GM23338 (cell line): ENCODE data around the gene RELN. TPM values are rescaled to one million over a fixed set of nuclear protein-coding genes. Genes with fewer than 3 reads are reported as not detected.

Experiments used
- ATAC-seq: fragments of 200-7000 bp; cut with Tn5 transposase; 3 replicates; pipeline ENCODE4 v1.9.1; 2020
- DNase-seq: peaks from one replicate; pipeline ENCODE4 v3.0.0-alpha.2; 2015; ENCODE audit warnings: low spot score
- H2AFZ ChIP-seq: fragments of 200-600 bp; sonication (generic); 2 replicates; pipeline ENCODE4 v1.8.0; 2016; ENCODE audit warnings: antibody characterized with exemption, mild to moderate bottlenecking, moderate library complexity
- H3F3A ChIP-seq: fragments of 200-600 bp; sonication (generic); replicated peaks from 2 replicates; pipeline ENCODE4 v1.8.0; 2017; ENCODE audit warnings: antibody characterized with exemption, mixed run types, low read depth
- H3K27ac ChIP-seq: fragments of 200-600 bp; sonication (generic); 2 replicates; pipeline ENCODE4 v1.6.1; 2016; ENCODE audit warnings: low read depth
- H3K27me3 ChIP-seq: fragments of 200-600 bp; sonication (generic); 2 replicates; pipeline ENCODE4 v1.8.0; 2016; ENCODE audit warnings: mild to moderate bottlenecking, mixed run types, moderate library complexity; ENCODE audit not compliant: insufficient read depth
- H3K36me3 ChIP-seq: fragments of 200-600 bp; sonication (generic); 2 replicates; pipeline ENCODE4 v1.8.0; 2016; ENCODE audit warnings: mild to moderate bottlenecking; ENCODE audit not compliant: insufficient read depth
- H3K4me1 ChIP-seq: fragments of 200-600 bp; sonication (generic); 2 replicates; pipeline ENCODE4 v1.8.0; 2016; ENCODE audit warnings: mild to moderate bottlenecking, moderate library complexity; ENCODE audit not compliant: insufficient read depth
- H3K4me2 ChIP-seq: fragments of 200-600 bp; sonication (generic); 2 replicates; pipeline ENCODE4 v1.7.1; 2017; ENCODE audit warnings: mixed run types
- H3K4me3 ChIP-seq: fragments of 200-600 bp; sonication (generic); 2 replicates; pipeline ENCODE4 v1.6.1; 2016; ENCODE audit warnings: mixed run types
- H3K79me2 ChIP-seq: fragments of 200-600 bp; sonication (generic); replicated peaks from 2 replicates; pipeline ENCODE4 v1.8.0; 2017; ENCODE audit warnings: mild to moderate bottlenecking; ENCODE audit not compliant: insufficient read depth
- H3K9me2 ChIP-seq: fragments of 200-600 bp; sonication (generic); 2 replicates; pipeline ENCODE4 v1.8.0; 2017; ENCODE audit not compliant: insufficient read depth
- H4K20me1 ChIP-seq: fragments of 200-600 bp; sonication (generic); replicated peaks from 2 replicates; pipeline ENCODE4 v1.8.0; 2017; ENCODE audit warnings: mild to moderate bottlenecking; ENCODE audit not compliant: insufficient read depth
- H3K27ac Mint-ChIP-seq: 2 replicates; pipeline ENCODE4 v1.8.0; 2020; ENCODE audit warnings: inconsistent platforms, mild to moderate bottlenecking, moderate library complexity, mixed read lengths
- H3K27me3 Mint-ChIP-seq: 3 replicates; pipeline ENCODE4 v1.8.0; 2022; ENCODE audit warnings: low read depth, mild to moderate bottlenecking, moderate library complexity, mixed read lengths, inconsistent platforms; ENCODE audit not compliant: insufficient read depth, poor library complexity
- H3K36me3 Mint-ChIP-seq: 3 replicates; pipeline ENCODE4 v1.8.0; 2021; ENCODE audit warnings: low read depth, mild to moderate bottlenecking, inconsistent platforms, moderate library complexity, mixed read lengths
- H3K4me1 Mint-ChIP-seq: 3 replicates; pipeline ENCODE4 v1.8.0; 2020; ENCODE audit warnings: mild to moderate bottlenecking, inconsistent platforms, mixed read lengths
- H3K4me3 Mint-ChIP-seq: 3 replicates; pipeline ENCODE4 v1.8.0; 2021; ENCODE audit warnings: moderate library complexity, mild to moderate bottlenecking, inconsistent platforms, mixed read lengths
- H3K9me3 Mint-ChIP-seq: 3 replicates; pipeline ENCODE4 v1.8.0; 2020; ENCODE audit warnings: moderate library complexity, mild to moderate bottlenecking, inconsistent platforms, mixed read lengths
- CREB1 ChIP-seq: fragments of 250-450 bp; sonication (Bioruptor Pico); IDR thresholded peaks from 2 replicates; pipeline ENCODE4 v1.5.0; 2020; ENCODE audit warnings: low read depth, mild to moderate bottlenecking, moderate library complexity
- CTCF ChIP-seq, 2 experiments: fragments of 200-600 bp in 1 of 2; sonication (generic) in 1 of 2; conservative IDR thresholded peaks; 2 replicates each; pipeline versions ENCODE4 v1.5.1 to v1.6.1; 2016 to 2017; ENCODE audit warnings: antibody characterized with exemption in 2 of 2, low read depth in 2 of 2, mild to moderate bottlenecking in 2 of 2, moderate library complexity in 1 of 2
- EZH2phosphoT487 ChIP-seq: fragments of 200-600 bp; sonication (generic); IDR thresholded peaks from one replicate; pipeline ENCODE4 v1.8.1; 2018; ENCODE audit warnings: antibody characterized with exemption; ENCODE audit not compliant: unreplicated experiment
- JUNB ChIP-seq: IDR thresholded peaks from one replicate; pipeline ENCODE4 v1.6.1; 2016; ENCODE audit warnings: antibody characterized with exemption; ENCODE audit not compliant: unreplicated experiment
- NANOG ChIP-seq: IDR thresholded peaks from 2 replicates; pipeline ENCODE4 v1.6.1; 2016; ENCODE audit warnings: antibody characterized with exemption, borderline replicate concordance
- REST ChIP-seq: IDR thresholded peaks from one replicate; pipeline ENCODE4 v1.6.1; 2018; ENCODE audit warnings: antibody characterized with exemption; ENCODE audit not compliant: unreplicated experiment
- ZNF331 ChIP-seq: fragments of 250-450 bp; sonication (Bioruptor Pico); IDR thresholded peaks from 2 replicates; pipeline ENCODE4 v1.5.0; 2020; ENCODE audit warnings: low read depth, mild to moderate bottlenecking, moderate library complexity
- ZNF462 ChIP-seq: fragments of 250-450 bp; sonication (Bioruptor Pico); IDR thresholded peaks from 2 replicates; pipeline ENCODE4 v1.5.0; 2020; ENCODE audit warnings: mild to moderate bottlenecking, moderate library complexity
- polyA plus RNA-seq: library from polyadenylated mRNA; unstranded; fragments of >200 nt; fragmentation: Nextera tagmentation; extraction: Ambion mirVana; gene quantifications from 2 replicates; pipeline ENCODE4 v1.2.1, GENCODE V29; 2016
- total RNA-seq: library from RNA; depleted of rRNA; stranded (reverse); fragments of >200 nt; shearing (Covaris generic); gene quantifications from 2 replicates; pipeline ENCODE4 v1.2.3, GENCODE V29; 2014

The RELN gene
- total and polyA plus RNA-seq, 2 experiments from 2014 or later: 0.10 to 0.76 TPM

- no peaks in the 10 kb centered on the region for H3K9me3 Mint-ChIP-seq
- no peak overlapping the region for H2AFZ ChIP-seq
These were observed 353.3 kb downstream of the RELN start for GRCh38 chr7:103636153-103636552.

More at GRCh38 chr7:103636153-103636552, 353.3 kb downstream of the RELN start:
- Mint-ChIP-seq H3K4me1 (no peaks in the 10 kb centered on the region), H3K36me3 (no peaks in the 10 kb centered on the region), H3K27me3 (no peaks in the 10 kb centered on the region), H3K27ac (no peak overlapping the region), H3K4me3 (no peak overlapping the region)
- no peak overlapping the region for H3K27ac ChIP-seq
- ATAC-seq (peak; percentile 75), DNase-seq (peak; percentile 70)
- H3K79me2 ChIP-seq: no peaks in the 10 kb centered on the region
- no peaks in the 10 kb centered on the region for H3K36me3 ChIP-seq
- H3K4me1 ChIP-seq: no peaks in the 10 kb centered on the region
- no peak overlapping the region for H3K4me3 ChIP-seq
- no peaks in the 10 kb centered on the region for H3K9me2 ChIP-seq
- H3K27me3 ChIP-seq: no peaks in the 10 kb centered on the region
- no peaks in the 10 kb centered on the region for H3F3A ChIP-seq
- H4K20me1 ChIP-seq: no peaks in the 10 kb centered on the region
- TF ChIP-seq REST (peak; percentile 77), JUNB (no peak), ZNF331 (CRISPR knock-in tag) (no peak), CREB1 (CRISPR knock-in tag) (no peak), EZH2phosphoT487 (no peak), NANOG (no peak), CTCF (conservative IDR thresholded peaks at IDR 0.05; ENCODE audit: low read depth in 2 of 2) (no peak), ZNF462 (no peak)
- H3K4me2 ChIP-seq: no peak overlapping the region
